Effector memory CD8-positive, alpha-beta T cell (primary cell): ENCODE measurements around the gene CELF5.
"Not testable (repeated sequence)": the region's sequence is repeated elsewhere in the genome, so short reads cannot be mapped to it uniquely, and the experiment has no call there.

ENCODE experiments used
- ATAC-seq: fragments of 150-1000 bp; cut with Tn5 transposase; replicated peaks from 2 replicates; pipeline ENCODE4 v1.10.0; 2021; ENCODE audit warnings: mild to moderate bottlenecking, moderate library complexity
- DNase-seq, 3 experiments: peaks; one replicate each; pipeline ENCODE4 v3.0.0; 2021
- H3K27ac Mint-ChIP-seq, 2 donors: one replicate each; pipeline ENCODE4 v1.8.0; 2022; ENCODE audit warnings: mild to moderate bottlenecking in 2 of 2, mixed read lengths in 2 of 2, moderate library complexity in 2 of 2
- H3K27me3 Mint-ChIP-seq, 2 donors: one replicate each; pipeline ENCODE4 v1.8.0; 2022; ENCODE audit warnings: mixed read lengths in 2 of 2
- H3K36me3 Mint-ChIP-seq: one replicate; pipeline ENCODE4 v1.8.0; 2022; ENCODE audit warnings: mild to moderate bottlenecking, moderate library complexity, mixed read lengths; ENCODE audit not compliant: insufficient read depth
- H3K4me1 Mint-ChIP-seq, 2 donors: one replicate each; pipeline ENCODE4 v1.8.0; 2022; ENCODE audit warnings: low read depth in 2 of 2, mixed read lengths in 2 of 2
- H3K4me3 Mint-ChIP-seq, 2 donors: one replicate each; pipeline ENCODE4 v1.8.0; 2022; ENCODE audit warnings: mild to moderate bottlenecking in 2 of 2, mixed read lengths in 2 of 2, moderate library complexity in 2 of 2
- H3K9me3 Mint-ChIP-seq, 2 donors: one replicate each; pipeline ENCODE4 v1.8.0; 2022; ENCODE audit warnings: mixed read lengths in 2 of 2

Gene CELF5

DNA sequence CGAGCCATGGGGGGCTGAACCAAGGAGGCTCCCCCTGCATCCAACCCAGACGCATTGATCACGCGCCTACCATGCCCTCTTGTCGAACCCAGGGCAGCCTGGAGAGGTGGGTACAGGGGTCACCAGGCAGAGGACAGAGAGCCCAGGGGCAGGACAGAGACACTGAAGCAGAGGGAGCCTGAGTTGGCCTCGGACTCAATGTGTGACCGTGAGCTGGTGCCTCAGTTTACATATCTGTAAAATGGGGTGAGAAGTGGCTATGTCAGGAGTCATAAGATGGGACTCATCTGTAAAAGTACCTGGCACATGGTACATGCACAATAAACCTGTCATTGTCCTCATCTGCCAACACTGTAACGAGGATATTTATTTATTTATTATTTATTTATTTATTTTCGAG lies 117.8 kb downstream of the CELF5 start:
- ATAC-seq (no peak), DNase-seq (no peak)
- H3K36me3 Mint-ChIP-seq, result peaks cover 5% of the 10 kb centered on the region
- H3K9me3 Mint-ChIP-seq, result no peaks in the 10 kb centered on the region
- peaks cover 6 to 7% of the 10 kb centered on the region in 2 donors for H3K4me1 Mint-ChIP-seq
- no peak overlapping the region for H3K27ac Mint-ChIP-seq
- H3K27me3 Mint-ChIP-seq, result no peaks in the 10 kb centered on the region
- H3K4me3 Mint-ChIP-seq, result no peak overlapping the region

DNA sequence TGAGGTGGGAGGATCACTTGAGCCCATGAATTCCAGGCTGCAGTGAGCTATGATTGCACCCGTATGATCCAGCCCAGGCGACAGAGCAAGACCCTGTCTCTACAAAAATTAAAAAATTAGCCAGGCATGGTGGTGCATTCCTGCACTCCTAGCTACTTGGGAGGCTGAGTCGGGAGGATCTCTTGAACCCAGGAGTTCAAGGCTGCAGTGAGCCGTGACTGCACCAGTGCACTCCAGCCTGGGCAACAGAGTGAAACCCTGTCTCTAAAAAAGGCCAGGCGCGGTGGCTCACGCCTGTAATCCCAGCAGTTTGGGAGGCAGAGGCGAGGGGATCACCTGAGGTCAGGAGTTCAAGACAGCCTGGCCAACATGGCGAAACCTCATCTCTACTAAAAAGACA lies 118.5 kb downstream of the CELF5 start:
- not testable (repeated sequence) for H3K9me3 Mint-ChIP-seq, H3K4me3 Mint-ChIP-seq, H3K27me3 Mint-ChIP-seq, H3K36me3 Mint-ChIP-seq, ATAC-seq, H3K27ac Mint-ChIP-seq, H3K4me1 Mint-ChIP-seq, DNase-seq

DNA sequence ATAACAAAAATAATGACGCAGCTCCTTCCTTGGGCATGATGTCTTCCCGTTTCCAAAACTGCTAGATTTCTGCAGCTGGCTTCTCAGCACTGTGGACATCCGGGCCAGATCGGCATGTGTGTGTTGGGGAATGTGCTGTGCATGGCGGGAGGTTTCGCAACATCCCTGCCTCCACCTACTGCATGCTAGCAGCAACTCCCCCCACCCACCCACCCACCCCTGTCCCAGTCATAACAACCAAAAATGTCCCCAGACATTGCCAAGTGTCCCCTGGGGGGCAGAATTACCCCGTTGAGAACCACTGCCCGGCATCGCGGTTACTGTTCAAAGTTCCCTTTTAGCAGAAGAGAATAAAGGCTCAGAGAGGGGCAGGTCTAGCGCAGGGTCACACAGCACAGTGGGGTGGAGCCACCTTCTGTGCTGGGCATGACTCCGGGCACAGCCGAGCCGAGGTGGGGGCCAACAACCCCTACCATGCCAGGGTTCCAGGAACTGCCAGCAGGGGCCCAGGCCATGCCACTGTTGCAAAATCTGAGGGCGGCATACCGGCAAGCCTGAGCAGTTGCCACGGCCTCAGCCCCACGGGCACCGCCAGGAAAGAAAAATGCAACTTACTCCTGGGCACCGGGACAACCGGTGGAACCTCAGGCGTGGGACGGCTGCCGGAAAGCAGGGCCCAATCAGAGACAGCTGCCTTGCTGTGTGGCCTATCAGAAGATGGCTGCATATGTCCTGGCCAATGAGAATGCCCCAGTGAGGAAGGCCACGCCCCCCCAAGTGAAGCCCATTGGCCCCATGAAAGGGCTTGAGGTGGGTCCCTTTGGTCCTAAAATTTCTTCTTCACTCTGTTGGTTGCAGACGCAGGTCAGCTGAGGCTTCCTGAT lies 119.4 kb downstream of the CELF5 start:
- Mint-ChIP-seq H3K9me3 (no peaks in the 10 kb centered on the region), H3K4me1 (peaks cover 1 to 3% of the 10 kb centered on the region in 2 donors), H3K27me3 (no peaks in the 10 kb centered on the region), H3K36me3 (no peaks in the 10 kb centered on the region), H3K4me3 (peak overlapping the region in 1 of 2 donors; percentile 38), H3K27ac (no peak overlapping the region)
- DNase-seq (peak in 2 of 3 experiments; percentile 22 to 47), ATAC-seq (peak; percentile 68)

DNA sequence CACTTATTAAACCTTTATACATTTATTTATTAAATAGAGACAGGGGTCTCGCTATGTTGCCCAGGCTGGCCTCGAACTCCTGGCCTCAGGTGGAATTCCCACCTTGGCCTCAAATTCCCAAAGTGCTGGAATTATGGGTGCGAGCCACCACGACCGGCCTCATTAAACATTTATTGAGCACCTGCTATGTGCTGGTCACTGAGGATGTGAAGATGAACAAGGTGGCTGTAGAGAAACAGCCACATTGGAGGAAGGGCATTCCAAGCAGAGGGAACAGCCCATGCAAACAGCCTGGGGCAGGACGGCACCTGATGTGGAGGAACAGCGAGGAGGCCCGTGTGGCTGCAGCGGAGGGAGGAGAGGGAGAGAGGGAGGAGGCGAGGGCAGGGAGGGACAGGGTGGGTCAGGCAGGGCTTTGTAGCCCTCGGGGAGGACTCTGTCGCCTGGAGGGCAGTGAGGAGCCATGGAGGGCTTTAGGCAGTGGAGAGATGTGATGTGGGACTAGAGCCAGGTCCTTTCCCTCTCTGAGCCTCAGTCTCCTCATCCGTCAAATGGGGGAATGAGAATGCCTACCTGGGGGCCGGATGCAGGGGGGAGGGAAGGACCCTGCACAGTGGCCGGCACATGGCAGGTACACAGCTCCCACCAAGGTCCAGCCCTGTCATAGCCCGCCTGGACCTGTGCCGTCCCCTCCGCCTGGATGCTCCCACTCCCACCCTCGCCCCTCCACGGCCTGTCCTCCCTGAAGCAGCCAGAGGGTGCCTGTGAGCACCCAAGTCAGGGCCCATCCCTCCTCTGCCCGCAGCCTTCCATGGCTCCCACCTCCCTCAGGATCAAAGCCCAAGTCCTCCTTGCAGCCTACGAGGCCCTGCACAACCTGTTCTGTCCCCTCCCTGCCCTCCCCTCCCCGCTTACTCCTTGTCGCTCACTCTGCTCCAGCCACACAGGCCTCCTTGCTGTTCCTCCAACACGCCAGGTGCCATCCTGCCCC lies 120.4 kb downstream of the CELF5 start:
- DNase-seq (no peak), ATAC-seq (no peak)
- Mint-ChIP-seq H3K27me3 (no peaks in the 10 kb centered on the region), H3K27ac (peak overlapping the region in 1 of 2 donors; percentile 25), H3K9me3 (no peaks in the 10 kb centered on the region), H3K36me3 (no peaks in the 10 kb centered on the region), H3K4me3 (no peak overlapping the region), H3K4me1 (peaks cover 0 to 1% of the 10 kb centered on the region in 2 donors)

DNA sequence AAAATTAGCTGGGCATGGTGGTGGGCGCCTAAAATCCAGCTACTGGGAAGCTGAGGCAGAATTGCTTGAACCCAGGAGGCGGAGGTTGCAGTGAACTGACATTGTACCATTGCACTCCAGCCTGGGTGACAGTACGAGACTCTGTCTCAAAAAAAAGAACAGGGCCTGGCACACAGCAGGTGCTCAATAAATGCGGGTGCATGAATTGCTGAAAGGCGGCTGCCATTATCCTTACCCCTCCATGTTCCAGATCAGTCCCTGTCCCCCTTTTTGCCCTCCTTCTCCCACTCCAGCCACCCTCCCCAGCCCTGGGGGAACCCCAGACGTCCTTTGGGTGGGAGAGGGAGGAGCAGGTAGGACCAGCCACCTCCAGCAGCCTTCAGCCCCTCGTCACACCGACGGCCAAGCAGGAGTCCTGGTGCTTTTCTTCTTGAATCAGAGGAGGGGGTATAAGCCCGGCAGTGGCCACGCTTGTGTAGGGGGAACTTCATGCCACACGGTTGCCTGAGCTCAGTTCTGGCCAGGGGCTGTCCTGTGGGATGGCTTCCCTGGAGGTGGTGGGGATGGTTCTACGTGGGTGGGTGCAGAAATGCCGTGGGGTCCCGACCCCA lies 121.5 kb downstream of the CELF5 start:
- peaks cover 0 to 1% of the 10 kb centered on the region in 2 donors for H3K4me1 Mint-ChIP-seq
- DNase-seq (no peak), ATAC-seq (no peak)
- H3K36me3 Mint-ChIP-seq, result no peaks in the 10 kb centered on the region
- no peak overlapping the region for H3K4me3 Mint-ChIP-seq
- H3K27me3 Mint-ChIP-seq, result no peaks in the 10 kb centered on the region
- no peak overlapping the region for H3K27ac Mint-ChIP-seq
- H3K9me3 Mint-ChIP-seq, result no peaks in the 10 kb centered on the region
